GM23338 (cell line): Measurements from ENCODE around the gene CEP95. TPM values are rescaled to one million over a fixed set of nuclear protein-coding genes. Genes with fewer than 3 reads are reported as not detected.

Source experiments
- EZH2phosphoT487 ChIP-seq: fragments of 200-600 bp; sonication (generic); IDR thresholded peaks from one replicate; pipeline ENCODE4 v1.8.1; 2018; ENCODE audit warnings: antibody characterized with exemption; ENCODE audit not compliant: unreplicated experiment
- JUNB ChIP-seq: IDR thresholded peaks from one replicate; pipeline ENCODE4 v1.6.1; 2016; ENCODE audit warnings: antibody characterized with exemption; ENCODE audit not compliant: unreplicated experiment
- STAT1 ChIP-seq: IDR thresholded peaks from one replicate; pipeline ENCODE4 v1.6.1; 2016; ENCODE audit warnings: antibody characterized with exemption; ENCODE audit not compliant: unreplicated experiment
- ZNF462 ChIP-seq: fragments of 250-450 bp; sonication (Bioruptor Pico); IDR thresholded peaks from 2 replicates; pipeline ENCODE4 v1.5.0; 2020; ENCODE audit warnings: mild to moderate bottlenecking, moderate library complexity
- polyA plus RNA-seq: library from polyadenylated mRNA; unstranded; fragments of >200 nt; fragmentation: Nextera tagmentation; extraction: Ambion mirVana; gene quantifications from 2 replicates; pipeline ENCODE4 v1.2.1, GENCODE V29; 2016
- total RNA-seq: library from RNA; depleted of rRNA; stranded (reverse); fragments of >200 nt; shearing (Covaris generic); gene quantifications from 2 replicates; pipeline ENCODE4 v1.2.3, GENCODE V29; 2014
- TF ChIP-seq, protein P1 (sequence below): IDR thresholded peaks from one replicate; pipeline ENCODE4 v1.6.1; 2018; ENCODE audit warnings: antibody characterized with exemption; ENCODE audit not compliant: unreplicated experiment
- TF ChIP-seq, protein P2 (sequence below): IDR thresholded peaks from 2 replicates; pipeline ENCODE4 v1.6.1; 2016; ENCODE audit warnings: antibody characterized with exemption

Gene CEP95
- total and polyA plus RNA-seq, 2 experiments from 2014 or later, result 41.1 to 45.4 TPM

DNA sequence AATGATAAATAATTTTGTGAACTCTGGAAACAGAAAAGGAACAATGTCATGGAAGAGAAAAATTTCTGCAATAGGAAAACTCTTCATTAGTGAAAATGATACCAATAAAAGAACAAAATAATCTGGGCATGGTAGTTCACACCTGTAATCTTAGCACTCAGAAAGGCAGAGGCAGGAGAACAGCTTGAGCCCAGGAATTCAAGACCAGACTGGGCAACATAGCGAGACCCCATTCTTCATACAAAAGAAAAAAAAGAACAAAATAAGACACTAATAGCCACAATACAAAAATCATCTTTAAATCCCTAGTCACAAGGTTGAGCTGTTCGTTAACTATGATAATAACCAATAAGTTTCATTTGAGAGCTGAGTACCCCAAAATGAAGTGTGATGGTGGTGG, 18.5 kb upstream of the CEP95 start (continued):
- TF ChIP-seq, protein P1, sequence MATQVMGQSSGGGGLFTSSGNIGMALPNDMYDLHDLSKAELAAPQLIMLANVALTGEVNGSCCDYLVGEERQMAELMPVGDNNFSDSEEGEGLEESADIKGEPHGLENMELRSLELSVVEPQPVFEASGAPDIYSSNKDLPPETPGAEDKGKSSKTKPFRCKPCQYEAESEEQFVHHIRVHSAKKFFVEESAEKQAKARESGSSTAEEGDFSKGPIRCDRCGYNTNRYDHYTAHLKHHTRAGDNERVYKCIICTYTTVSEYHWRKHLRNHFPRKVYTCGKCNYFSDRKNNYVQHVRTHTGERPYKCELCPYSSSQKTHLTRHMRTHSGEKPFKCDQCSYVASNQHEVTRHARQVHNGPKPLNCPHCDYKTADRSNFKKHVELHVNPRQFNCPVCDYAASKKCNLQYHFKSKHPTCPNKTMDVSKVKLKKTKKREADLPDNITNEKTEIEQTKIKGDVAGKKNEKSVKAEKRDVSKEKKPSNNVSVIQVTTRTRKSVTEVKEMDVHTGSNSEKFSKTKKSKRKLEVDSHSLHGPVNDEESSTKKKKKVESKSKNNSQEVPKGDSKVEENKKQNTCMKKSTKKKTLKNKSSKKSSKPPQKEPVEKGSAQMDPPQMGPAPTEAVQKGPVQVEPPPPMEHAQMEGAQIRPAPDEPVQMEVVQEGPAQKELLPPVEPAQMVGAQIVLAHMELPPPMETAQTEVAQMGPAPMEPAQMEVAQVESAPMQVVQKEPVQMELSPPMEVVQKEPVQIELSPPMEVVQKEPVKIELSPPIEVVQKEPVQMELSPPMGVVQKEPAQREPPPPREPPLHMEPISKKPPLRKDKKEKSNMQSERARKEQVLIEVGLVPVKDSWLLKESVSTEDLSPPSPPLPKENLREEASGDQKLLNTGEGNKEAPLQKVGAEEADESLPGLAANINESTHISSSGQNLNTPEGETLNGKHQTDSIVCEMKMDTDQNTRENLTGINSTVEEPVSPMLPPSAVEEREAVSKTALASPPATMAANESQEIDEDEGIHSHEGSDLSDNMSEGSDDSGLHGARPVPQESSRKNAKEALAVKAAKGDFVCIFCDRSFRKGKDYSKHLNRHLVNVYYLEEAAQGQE, result no peak
- TF ChIP-seq, protein P2, sequence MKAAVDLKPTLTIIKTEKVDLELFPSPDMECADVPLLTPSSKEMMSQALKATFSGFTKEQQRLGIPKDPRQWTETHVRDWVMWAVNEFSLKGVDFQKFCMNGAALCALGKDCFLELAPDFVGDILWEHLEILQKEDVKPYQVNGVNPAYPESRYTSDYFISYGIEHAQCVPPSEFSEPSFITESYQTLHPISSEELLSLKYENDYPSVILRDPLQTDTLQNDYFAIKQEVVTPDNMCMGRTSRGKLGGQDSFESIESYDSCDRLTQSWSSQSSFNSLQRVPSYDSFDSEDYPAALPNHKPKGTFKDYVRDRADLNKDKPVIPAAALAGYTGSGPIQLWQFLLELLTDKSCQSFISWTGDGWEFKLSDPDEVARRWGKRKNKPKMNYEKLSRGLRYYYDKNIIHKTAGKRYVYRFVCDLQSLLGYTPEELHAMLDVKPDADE, result no peak
- no peak for TF ChIP-seq STAT1
- no peak for TF ChIP-seq ZNF462 (CRISPR knock-in tag)
- no peak for TF ChIP-seq EZH2phosphoT487
- no peak for TF ChIP-seq JUNB
